Mesothelial cell of epicardium (in vitro differentiated cells): Measurements from ENCODE around the gene SHROOM3. TPM values are rescaled to one million over a fixed set of nuclear protein-coding genes. Genes with fewer than 3 reads are reported as not detected.

Source experiments
- DNase-seq, 2 experiments: peaks; one replicate each; pipeline ENCODE4 v3.0.0; 2021; ENCODE audit warnings: low spot score in 2 of 2; ENCODE audit not compliant: unreplicated experiment in 2 of 2
- H3K27ac Mint-ChIP-seq: 2 replicates; pipeline ENCODE4 v1.8.0; 2021; ENCODE audit warnings: mixed read lengths
- H3K27me3 Mint-ChIP-seq: 2 replicates; pipeline ENCODE4 v1.8.0; 2021; ENCODE audit warnings: low read depth, mixed read lengths
- H3K36me3 Mint-ChIP-seq: 2 replicates; pipeline ENCODE4 v1.8.0; 2021; ENCODE audit warnings: mixed read lengths
- H3K4me1 Mint-ChIP-seq: 2 replicates; pipeline ENCODE4 v1.8.0; 2021; ENCODE audit warnings: mixed read lengths
- H3K4me3 Mint-ChIP-seq: 2 replicates; pipeline ENCODE4 v1.8.0; 2021; ENCODE audit warnings: mild to moderate bottlenecking, moderate library complexity, mixed read lengths
- H3K9me3 Mint-ChIP-seq: 2 replicates; pipeline ENCODE4 v1.8.0; 2021; ENCODE audit warnings: mixed read lengths
- CTCF ChIP-seq: fragments of 200-600 bp; sonication (generic); IDR thresholded peaks from one replicate; pipeline ENCODE4 v1.5.0; 2021; ENCODE audit warnings: antibody characterized with exemption; ENCODE audit not compliant: unreplicated experiment
- total RNA-seq: library from RNA; stranded (reverse); gene quantifications from 3 replicates; pipeline ENCODE4 v1.2.1, GENCODE V29; 2021

Gene SHROOM3
- total RNA-seq, 1 donor from 2014 or later = 62.7 TPM

- H3K4me3 Mint-ChIP-seq = no peak overlapping the region
- H3K27me3 Mint-ChIP-seq = no peaks in the 10 kb centered on the region
- H3K4me1 Mint-ChIP-seq = peaks cover 22% of the 10 kb centered on the region
- peaks cover 2% of the 10 kb centered on the region for H3K36me3 Mint-ChIP-seq
- no peak for DNase-seq
- no peak overlapping the region for H3K27ac Mint-ChIP-seq
- TF ChIP-seq CTCF = no peak
- peaks cover 6% of the 10 kb centered on the region for H3K9me3 Mint-ChIP-seq
Observed at GRCh38 chr4:76513482-76513881, 78.5 kb downstream of the SHROOM3 start.

GRCh38 chr4:76514087-76514486 is 79.1 kb downstream of the SHROOM3 start:
- no peak overlapping the region for H3K27ac Mint-ChIP-seq
- peaks cover 2% of the 10 kb centered on the region for H3K36me3 Mint-ChIP-seq
- no peaks in the 10 kb centered on the region for H3K27me3 Mint-ChIP-seq
- DNase-seq = no peak
- TF ChIP-seq CTCF = no peak
- H3K4me1 Mint-ChIP-seq = peaks cover 28% of the 10 kb centered on the region
- H3K9me3 Mint-ChIP-seq = peaks cover 6% of the 10 kb centered on the region
- H3K4me3 Mint-ChIP-seq = no peak overlapping the region

DNA sequence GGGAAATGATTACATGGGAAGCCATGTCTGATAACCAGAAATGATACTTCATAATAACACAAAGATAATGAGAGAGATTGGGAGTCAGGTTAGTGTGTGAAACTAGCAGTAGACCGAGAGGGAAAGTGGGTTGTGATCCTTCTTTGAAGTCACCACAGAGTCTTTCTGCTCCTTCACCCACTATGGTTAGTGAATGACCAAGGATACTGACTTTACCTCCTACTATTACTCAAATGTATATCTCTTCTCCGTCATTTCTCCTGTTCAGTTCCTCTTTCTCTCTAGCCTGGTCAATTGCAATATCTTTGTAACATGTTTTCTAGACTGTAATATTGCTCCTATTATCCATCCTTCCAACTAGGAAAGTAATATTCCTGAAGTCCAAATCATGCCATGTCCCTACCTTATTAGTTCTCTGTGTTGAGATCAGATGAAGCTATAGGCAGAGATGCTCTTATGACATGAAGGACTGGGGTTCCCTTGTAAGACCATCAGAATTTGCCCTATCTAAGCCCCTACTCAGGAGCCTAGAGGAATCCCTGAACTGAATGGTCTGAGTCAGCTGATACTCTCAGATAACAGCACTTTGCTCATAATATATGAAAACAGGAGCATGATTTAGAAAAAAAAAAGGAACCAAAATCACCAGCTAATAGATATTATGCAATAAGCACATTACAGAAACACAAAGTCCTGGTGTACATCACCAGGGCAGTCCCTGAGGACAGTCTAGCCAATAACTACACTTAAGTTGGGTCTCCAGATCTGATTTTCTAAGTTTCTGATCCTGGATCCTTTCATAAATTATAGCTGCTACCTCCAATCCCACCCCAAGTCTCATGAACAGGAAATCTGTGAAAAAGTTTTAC is 81.2 kb downstream of the SHROOM3 start:
- DNase-seq = no peak
- no peaks in the 10 kb centered on the region for H3K27me3 Mint-ChIP-seq
- no peak overlapping the region for H3K4me3 Mint-ChIP-seq
- peaks cover 38% of the 10 kb centered on the region for H3K4me1 Mint-ChIP-seq
- peaks cover 14% of the 10 kb centered on the region for H3K9me3 Mint-ChIP-seq
- H3K36me3 Mint-ChIP-seq = peaks cover 5% of the 10 kb centered on the region
- peak overlapping the region; percentile 42 for H3K27ac Mint-ChIP-seq
- TF ChIP-seq CTCF = no peak

DNA sequence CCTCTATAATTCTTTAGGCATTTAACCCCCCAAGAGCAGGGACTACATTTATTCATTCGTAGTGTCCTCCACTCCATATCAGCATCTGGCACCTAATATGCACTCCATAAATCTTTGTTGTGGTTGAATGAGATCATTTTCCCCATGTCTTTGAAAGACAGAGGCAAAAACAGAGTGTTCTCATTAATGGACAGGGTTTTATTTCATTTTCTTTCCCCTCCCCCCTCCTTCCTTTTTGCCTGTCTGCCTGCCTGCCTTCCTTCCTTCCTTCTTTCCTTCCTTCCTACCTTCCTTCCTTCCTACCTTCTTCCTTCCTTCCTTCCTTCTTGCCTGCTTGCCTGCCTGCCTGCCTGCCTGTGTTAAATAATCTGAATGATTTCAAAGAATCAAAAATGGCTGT is 83.2 kb downstream of the SHROOM3 start:
- H3K36me3 Mint-ChIP-seq = peaks cover 10% of the 10 kb centered on the region
- peaks cover 34% of the 10 kb centered on the region for H3K4me1 Mint-ChIP-seq
- H3K27me3 Mint-ChIP-seq = no peaks in the 10 kb centered on the region
- H3K27ac Mint-ChIP-seq = peak overlapping the region; percentile 41
- H3K9me3 Mint-ChIP-seq = peaks cover 20% of the 10 kb centered on the region
- no peak for DNase-seq
- H3K4me3 Mint-ChIP-seq = no peak overlapping the region
- TF ChIP-seq CTCF = no peak

DNA sequence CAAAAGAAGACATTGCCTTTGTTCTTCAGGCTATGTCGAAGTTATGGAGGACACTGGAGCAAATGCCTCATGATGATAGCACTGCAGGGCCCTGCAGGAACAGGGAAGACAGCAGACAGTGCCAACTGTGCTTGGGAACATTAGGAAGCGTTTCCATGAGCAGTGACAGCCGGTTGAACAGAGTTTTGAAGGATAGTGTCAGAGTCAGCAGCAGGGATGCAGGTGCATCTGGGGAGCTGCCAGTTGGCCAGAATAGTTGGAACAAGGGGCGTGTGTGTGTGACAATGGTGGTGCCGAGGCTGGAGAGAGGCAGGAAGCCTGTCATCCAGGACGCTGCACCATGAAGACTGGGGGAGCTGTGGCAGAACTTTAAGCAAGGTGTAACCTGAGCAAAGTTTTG is 88.6 kb downstream of the SHROOM3 start:
- Mint-ChIP-seq H3K27me3 (no peaks in the 10 kb centered on the region), H3K27ac (no peak overlapping the region), H3K4me1 (peaks cover 24% of the 10 kb centered on the region), H3K36me3 (peaks cover 8% of the 10 kb centered on the region), H3K9me3 (peaks cover 14% of the 10 kb centered on the region), H3K4me3 (no peak overlapping the region)
- TF ChIP-seq CTCF = no peak
- no peak for DNase-seq
